Loucy (cell line): ENCODE data around the gene BAMBI.

Experiments
- H2AFZ ChIP-seq: fragments of 200-600 bp; sonication (generic); 2 replicates; pipeline ENCODE4 v1.6.0; 2016; ENCODE audit warnings: antibody characterized with exemption, mild to moderate bottlenecking, low read length, moderate library complexity
- H3F3A ChIP-seq: fragments of 200-600 bp; 2 replicates; pipeline ENCODE4 v1.6.0; 2016; ENCODE audit warnings: antibody characterized with exemption, low read depth, mild to moderate bottlenecking
- H3K27me3 ChIP-seq: fragments of 200-600 bp; sonication (generic); 2 replicates; pipeline ENCODE4 v1.6.1; 2014; ENCODE audit warnings: low read length, mild to moderate bottlenecking; ENCODE audit not compliant: insufficient read depth, poor library complexity, severe bottlenecking
- H3K36me3 ChIP-seq: fragments of 200-600 bp; sonication (generic); 2 replicates; pipeline ENCODE4 v1.6.1; 2016; ENCODE audit warnings: low read length; ENCODE audit not compliant: insufficient read depth
- H3K4me1 ChIP-seq: fragments of 200-600 bp; sonication (generic); 2 replicates; pipeline ENCODE4 v1.5.1; 2014; ENCODE audit warnings: low read length, mild to moderate bottlenecking; ENCODE audit not compliant: insufficient read depth, poor library complexity, severe bottlenecking
- H3K4me2 ChIP-seq: fragments of 200-600 bp; sonication (generic); 2 replicates; pipeline ENCODE4 v1.6.0; 2014; ENCODE audit warnings: antibody characterized with exemption, low read length, low read depth, mild to moderate bottlenecking; ENCODE audit not compliant: poor library complexity, severe bottlenecking
- H3K4me3 ChIP-seq: fragments of 200-600 bp; sonication (generic); 2 replicates; pipeline ENCODE4 v1.5.1; 2014; ENCODE audit warnings: low read length, mild to moderate bottlenecking, mixed read lengths; ENCODE audit not compliant: poor library complexity, severe bottlenecking
- H3K79me2 ChIP-seq: fragments of 200-600 bp; sonication (generic); 2 replicates; pipeline ENCODE4 v1.6.1; 2014; ENCODE audit warnings: low read length; ENCODE audit not compliant: insufficient read depth
- H3K9ac ChIP-seq: fragments of 200-600 bp; sonication (generic); 2 replicates; pipeline ENCODE4 v1.6.0; 2014; ENCODE audit warnings: mild to moderate bottlenecking, low read depth, low read length, moderate library complexity; ENCODE audit not compliant: poor library complexity, severe bottlenecking
- H3K9me2 ChIP-seq: fragments of 200-600 bp; sonication (generic); replicated peaks from 2 replicates; pipeline ENCODE4 v1.6.1; 2016; ENCODE audit warnings: low read depth, low read length, mixed read lengths
- H3K9me3 ChIP-seq: fragments of 200-600 bp; sonication (generic); 2 replicates; pipeline ENCODE4 v1.6.1; 2014; ENCODE audit warnings: mild to moderate bottlenecking, antibody characterized with exemption, low read length, low read depth; ENCODE audit not compliant: insufficient read depth
- H4K20me1 ChIP-seq: fragments of 200-600 bp; sonication (generic); 2 replicates; pipeline ENCODE4 v1.6.0; 2014; ENCODE audit warnings: antibody characterized with exemption, low read length, mild to moderate bottlenecking; ENCODE audit not compliant: insufficient read depth, poor library complexity, severe bottlenecking
- CTCF ChIP-seq: fragments of 200-600 bp; sonication (generic); conservative IDR thresholded peaks from 2 replicates; pipeline ENCODE4 v1.5.1; 2014; ENCODE audit warnings: mild to moderate bottlenecking, antibody characterized with exemption, low read length
- EZH2phosphoT487 ChIP-seq: fragments of 200-600 bp; IDR thresholded peaks from 2 replicates; pipeline ENCODE4 v1.6.1; 2018; ENCODE audit warnings: antibody characterized with exemption, mild to moderate bottlenecking, moderate library complexity, borderline replicate concordance

Gene BAMBI

GRCh38 chr10:28721318-28721951 lies 44.1 kb downstream of the BAMBI start:
- Histone ChIP-seq H2AFZ (no peak overlapping the region), H3K9me2 (no peaks in the 10 kb centered on the region), H3K4me3 (no peak overlapping the region), H3K36me3 (no peaks in the 10 kb centered on the region), H3K9me3 (no peaks in the 10 kb centered on the region), H3F3A (no peaks in the 10 kb centered on the region), H4K20me1 (no peaks in the 10 kb centered on the region), H3K79me2 (no peaks in the 10 kb centered on the region), H3K9ac (no peak overlapping the region), H3K4me2 (no peak overlapping the region), H3K4me1 (no peaks in the 10 kb centered on the region), H3K27me3 (no peaks in the 10 kb centered on the region)
- TF ChIP-seq CTCF, result no peak
- no peak for TF ChIP-seq EZH2phosphoT487

DNA sequence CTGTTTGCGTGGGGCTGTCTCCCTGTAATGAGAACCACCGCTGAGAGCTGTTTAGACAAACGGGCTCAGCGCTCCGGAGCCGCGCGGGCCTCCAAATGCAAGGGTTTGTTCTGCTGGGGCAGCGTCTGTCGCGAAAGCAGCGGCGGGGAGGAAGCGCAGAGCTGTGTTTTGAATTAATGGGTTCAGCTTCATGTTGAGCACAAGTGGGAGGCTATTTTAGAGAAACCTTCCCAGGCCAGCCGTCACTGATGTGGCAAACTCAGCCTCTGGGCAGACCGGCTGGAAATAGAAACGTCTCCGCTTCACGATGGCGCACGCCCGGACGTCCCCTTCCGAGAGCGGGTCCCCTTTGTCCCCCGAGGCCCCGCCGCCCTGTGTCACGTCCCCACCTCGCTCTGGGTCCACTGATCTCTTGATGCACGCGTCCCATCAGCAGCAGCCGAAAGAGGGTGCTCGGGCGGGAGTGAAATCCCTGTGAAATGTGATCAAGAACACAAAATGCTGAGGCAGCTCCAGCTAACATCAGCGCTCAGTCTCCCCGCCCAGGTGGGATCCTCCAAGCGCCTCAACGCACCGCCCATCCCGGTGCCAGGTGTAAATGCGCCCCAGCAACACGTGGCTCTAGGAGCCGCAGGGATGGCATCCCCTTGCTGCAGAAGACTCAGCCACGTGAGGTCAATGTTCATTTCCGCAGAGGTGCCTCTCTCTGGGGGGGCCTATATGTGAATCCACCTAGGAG lies 44.9 kb downstream of the BAMBI start:
- no peak overlapping the region for H3K4me2 ChIP-seq
- no peaks in the 10 kb centered on the region for H3K9me3 ChIP-seq
- H3K9ac ChIP-seq, result no peak overlapping the region
- H3K4me1 ChIP-seq, result no peaks in the 10 kb centered on the region
- no peaks in the 10 kb centered on the region for H4K20me1 ChIP-seq
- no peaks in the 10 kb centered on the region for H3K36me3 ChIP-seq
- TF ChIP-seq EZH2phosphoT487, result no peak
- no peak for TF ChIP-seq CTCF
- H3F3A ChIP-seq, result no peaks in the 10 kb centered on the region
- H3K9me2 ChIP-seq, result no peaks in the 10 kb centered on the region
- H3K4me3 ChIP-seq, result no peak overlapping the region
- no peaks in the 10 kb centered on the region for H3K79me2 ChIP-seq
- no peak overlapping the region for H2AFZ ChIP-seq
- H3K27me3 ChIP-seq, result no peaks in the 10 kb centered on the region

DNA sequence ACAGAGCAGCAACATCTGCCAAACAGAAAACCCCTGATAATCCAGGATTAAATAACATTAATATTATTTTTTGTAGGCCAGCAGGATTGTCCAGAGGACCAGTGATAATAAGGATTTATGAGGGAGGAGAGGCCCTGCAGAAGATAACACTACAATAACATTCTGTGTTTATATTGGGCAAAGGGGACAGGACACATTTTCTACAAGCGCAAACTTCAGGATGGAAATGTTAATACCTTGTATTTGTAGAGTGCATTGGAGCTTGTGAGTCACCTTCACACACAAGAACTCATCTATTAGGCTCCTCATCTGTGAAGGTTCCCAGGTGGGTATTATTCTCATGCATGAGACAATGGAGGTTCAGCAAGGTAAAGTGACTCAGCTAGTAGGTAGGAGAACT lies 51.0 kb downstream of the BAMBI start:
- Histone ChIP-seq H3K4me1 (no peaks in the 10 kb centered on the region), H3K27me3 (no peaks in the 10 kb centered on the region), H3K9me3 (no peaks in the 10 kb centered on the region), H3K9ac (no peak overlapping the region), H3K79me2 (no peaks in the 10 kb centered on the region), H3K4me3 (no peak overlapping the region), H2AFZ (no peak overlapping the region), H3K9me2 (no peaks in the 10 kb centered on the region), H3K36me3 (no peaks in the 10 kb centered on the region), H3K4me2 (no peak overlapping the region), H4K20me1 (no peaks in the 10 kb centered on the region), H3F3A (no peaks in the 10 kb centered on the region)
- no peak for TF ChIP-seq CTCF
- TF ChIP-seq EZH2phosphoT487, result no peak
